SK-N-DZ (cell line): ENCODE measurements around the gene LASP1. TPM values are rescaled to one million over a fixed set of nuclear protein-coding genes. Genes with fewer than 3 reads are reported as not detected.
"Not testable (repeated sequence)": the region's sequence is repeated elsewhere in the genome, so short reads cannot be mapped to it uniquely, and the experiment has no call there.

Experiments used
- DNase-seq: peaks from one replicate; pipeline ENCODE4 v3.0.0-alpha.2; 2015; ENCODE audit warnings: low spot score
- polyA plus RNA-seq, 2 experiments: library from polyadenylated mRNA; depleted of rRNA; stranded (reverse); fragments of >200 nt; gene quantifications; 2 replicates each; pipeline ENCODE4 v1.2.3, GENCODE V29; 2014

LASP1 gene
- polyA plus RNA-seq (2014; cell fraction: cytosol; rRNA removed) = 33.0 and 37.4 TPM in 2 replicates
- polyA plus RNA-seq (2014; cell fraction: nucleus; rRNA removed) = 15.7 and 18.3 TPM in 2 replicates

GRCh38 chr17:38869526-38870258 is at the start of gene LASP1:
LASP1 (plus strand) TSS chr17:38870058; CDS start chr17:38870190, 132 bp downstream.
- peak; percentile 85 for DNase-seq

- DNase-seq = peak; percentile 94
These were observed 44.7 kb upstream of the LASP1 start, which contains the start of gene CWC25 for GRCh38 chr17:38824899-38825761. CWC25 (minus strand) TSS chr17:38825321; CDS start chr17:38825183, 138 bp downstream.

- DNase-seq = no peak
These were observed 44.1 kb upstream of the LASP1 start for GRCh38 chr17:38825762-38826247.

GRCh38 chr17:38844261-38844757 is 25.5 kb upstream of the LASP1 start:
- DNase-seq = no peak

- DNase-seq = no peak
These were observed 21.3 kb upstream of the LASP1 start for GRCh38 chr17:38848557-38848891.

- no peak for DNase-seq
These were observed 20.8 kb upstream of the LASP1 start for GRCh38 chr17:38848939-38849605.

GRCh38 chr17:38850374-38850773 is 19.5 kb upstream of the LASP1 start:
- DNase-seq = no peak

GRCh38 chr17:38851434-38851833 is 18.4 kb upstream of the LASP1 start:
- DNase-seq = no peak

GRCh38 chr17:38852771-38853291 is 17.0 kb upstream of the LASP1 start:
- DNase-seq = no peak

- peak; percentile 98 for DNase-seq
These were observed 16.3 kb upstream of the LASP1 start, which contains the start of gene RPL23 for GRCh38 chr17:38853292-38854219. RPL23 (minus strand) TSS chr17:38853721; CDS start chr17:38853710, 11 bp downstream.

- DNase-seq = not testable (repeated sequence)
These were observed 14.7 kb upstream of the LASP1 start for GRCh38 chr17:38855101-38855714.

GRCh38 chr17:38857271-38857670 is 12.6 kb upstream of the LASP1 start:
- no peak for DNase-seq

- DNase-seq = no peak
These were observed 8.4 kb upstream of the LASP1 start for GRCh38 chr17:38861399-38861843.

- peak; percentile 66 for DNase-seq
These were observed 5.0 kb upstream of the LASP1 start for GRCh38 chr17:38864636-38865398.

GRCh38 chr17:38867179-38867967 is 2.5 kb upstream of the LASP1 start:
- peak; percentile 87 for DNase-seq

- DNase-seq = no peak
These were observed 1.7 kb upstream of the LASP1 start for GRCh38 chr17:38867968-38868816.
